Effector memory CD8-positive, alpha-beta T cell (primary cell): ENCODE results near the gene NLRX1.
"Not testable (repeated sequence)": the region's sequence is repeated elsewhere in the genome, so short reads cannot be mapped to it uniquely, and the experiment has no call there.

Source experiments
- ATAC-seq: fragments of 150-1000 bp; cut with Tn5 transposase; replicated peaks from 2 replicates; pipeline ENCODE4 v1.10.0; 2021; ENCODE audit warnings: mild to moderate bottlenecking, moderate library complexity
- DNase-seq, 3 experiments: peaks; one replicate each; pipeline ENCODE4 v3.0.0; 2021
- H3K27ac Mint-ChIP-seq, 2 donors: one replicate each; pipeline ENCODE4 v1.8.0; 2022; ENCODE audit warnings: mild to moderate bottlenecking in 2 of 2, mixed read lengths in 2 of 2, moderate library complexity in 2 of 2
- H3K27me3 Mint-ChIP-seq, 2 donors: one replicate each; pipeline ENCODE4 v1.8.0; 2022; ENCODE audit warnings: mixed read lengths in 2 of 2
- H3K36me3 Mint-ChIP-seq: one replicate; pipeline ENCODE4 v1.8.0; 2022; ENCODE audit warnings: mild to moderate bottlenecking, moderate library complexity, mixed read lengths; ENCODE audit not compliant: insufficient read depth
- H3K4me1 Mint-ChIP-seq, 2 donors: one replicate each; pipeline ENCODE4 v1.8.0; 2022; ENCODE audit warnings: low read depth in 2 of 2, mixed read lengths in 2 of 2
- H3K4me3 Mint-ChIP-seq, 2 donors: one replicate each; pipeline ENCODE4 v1.8.0; 2022; ENCODE audit warnings: mild to moderate bottlenecking in 2 of 2, mixed read lengths in 2 of 2, moderate library complexity in 2 of 2
- H3K9me3 Mint-ChIP-seq, 2 donors: one replicate each; pipeline ENCODE4 v1.8.0; 2022; ENCODE audit warnings: mixed read lengths in 2 of 2

NLRX1 gene

DNA sequence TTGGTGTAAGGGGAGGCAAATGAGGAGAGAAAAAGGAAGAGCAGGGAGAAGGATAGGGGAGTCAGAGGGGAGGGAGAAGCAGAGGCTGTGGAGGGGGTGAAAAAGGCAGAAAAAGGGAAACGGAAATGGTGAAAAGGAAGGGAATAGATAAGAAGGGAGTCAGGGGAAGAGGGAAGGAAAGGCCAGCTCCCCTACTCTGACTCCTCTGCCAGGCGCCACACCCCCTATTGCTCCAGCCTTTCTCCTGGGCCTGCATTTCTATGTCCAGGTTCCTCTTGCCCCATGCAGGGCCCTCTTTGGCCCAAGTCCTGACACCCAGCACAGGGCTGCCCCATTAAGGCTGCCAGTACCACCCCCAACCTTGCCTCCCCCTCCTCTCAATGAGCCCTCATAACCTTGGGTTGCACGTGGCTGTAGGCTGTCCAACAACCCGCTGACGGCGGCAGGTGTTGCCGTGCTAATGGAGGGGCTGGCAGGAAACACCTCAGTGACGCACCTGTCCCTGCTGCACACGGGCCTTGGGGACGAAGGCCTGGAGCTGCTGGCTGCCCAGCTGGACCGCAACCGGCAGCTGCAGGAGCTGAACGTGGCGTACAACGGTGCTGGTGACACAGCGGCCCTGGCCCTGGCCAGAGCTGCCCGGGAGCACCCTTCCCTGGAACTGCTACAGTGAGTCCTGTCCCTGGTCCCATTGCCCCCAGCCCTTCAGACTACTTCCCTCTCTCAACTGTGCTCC, 13.3 kb downstream of the NLRX1 start:
- no peak for ATAC-seq
- no peak overlapping the region for H3K4me3 Mint-ChIP-seq
- peaks cover 11 to 18% of the 10 kb centered on the region in 2 donors for H3K27me3 Mint-ChIP-seq
- no peaks in the 10 kb centered on the region for H3K4me1 Mint-ChIP-seq
- DNase-seq: no peak
- no peak overlapping the region for H3K27ac Mint-ChIP-seq
- peaks cover 20% of the 10 kb centered on the region for H3K36me3 Mint-ChIP-seq
- no peaks in the 10 kb centered on the region for H3K9me3 Mint-ChIP-seq

GRCh38 chr11:119184399-119184798, 15.9 kb downstream of the NLRX1 start:
- H3K9me3 Mint-ChIP-seq, H3K4me1 Mint-ChIP-seq, H3K4me3 Mint-ChIP-seq, H3K27ac Mint-ChIP-seq, DNase-seq, H3K36me3 Mint-ChIP-seq, ATAC-seq: not testable (repeated sequence)
- H3K27me3 Mint-ChIP-seq: peaks cover 16 to 38% of the 10 kb centered on the region in 2 donors

DNA sequence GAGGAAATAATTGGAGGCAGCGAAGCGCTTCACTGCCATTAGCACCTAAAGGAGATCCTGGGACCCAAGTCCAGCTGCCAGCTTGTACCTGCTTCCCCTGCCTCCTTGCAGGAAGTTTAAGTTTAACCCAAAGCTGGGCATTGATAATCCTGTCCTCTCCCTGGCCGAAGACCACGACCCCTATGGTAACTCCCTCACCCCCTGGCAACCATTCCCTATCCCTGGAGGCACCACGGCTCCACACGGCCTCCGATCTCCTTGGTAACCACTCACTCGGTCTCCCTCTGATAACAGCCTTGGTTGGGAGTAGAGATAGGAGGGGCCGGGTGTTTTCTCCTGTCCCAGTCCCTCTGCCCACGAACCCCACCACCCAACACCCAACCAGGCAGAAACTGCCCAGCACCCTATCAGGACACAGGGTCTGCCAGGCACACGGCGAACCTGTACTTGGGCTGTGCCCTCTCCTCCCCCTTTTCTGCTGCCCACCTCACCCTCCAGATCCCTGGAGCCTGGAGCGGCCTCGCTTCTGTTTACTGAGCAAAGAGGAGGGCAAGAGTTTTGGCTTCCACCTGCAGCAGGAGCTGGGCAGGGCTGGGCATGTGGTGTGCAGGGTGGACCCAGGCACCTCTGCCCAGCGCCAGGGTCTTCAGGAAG, 17.6 kb downstream of the NLRX1 start:
- Mint-ChIP-seq H3K9me3 (no peaks in the 10 kb centered on the region), H3K27me3 (peaks cover 16 to 40% of the 10 kb centered on the region in 2 donors), H3K4me3 (no peak overlapping the region), H3K27ac (no peak overlapping the region), H3K36me3 (peaks cover 3% of the 10 kb centered on the region), H3K4me1 (no peaks in the 10 kb centered on the region)
- ATAC-seq: no peak
- no peak for DNase-seq

DNA sequence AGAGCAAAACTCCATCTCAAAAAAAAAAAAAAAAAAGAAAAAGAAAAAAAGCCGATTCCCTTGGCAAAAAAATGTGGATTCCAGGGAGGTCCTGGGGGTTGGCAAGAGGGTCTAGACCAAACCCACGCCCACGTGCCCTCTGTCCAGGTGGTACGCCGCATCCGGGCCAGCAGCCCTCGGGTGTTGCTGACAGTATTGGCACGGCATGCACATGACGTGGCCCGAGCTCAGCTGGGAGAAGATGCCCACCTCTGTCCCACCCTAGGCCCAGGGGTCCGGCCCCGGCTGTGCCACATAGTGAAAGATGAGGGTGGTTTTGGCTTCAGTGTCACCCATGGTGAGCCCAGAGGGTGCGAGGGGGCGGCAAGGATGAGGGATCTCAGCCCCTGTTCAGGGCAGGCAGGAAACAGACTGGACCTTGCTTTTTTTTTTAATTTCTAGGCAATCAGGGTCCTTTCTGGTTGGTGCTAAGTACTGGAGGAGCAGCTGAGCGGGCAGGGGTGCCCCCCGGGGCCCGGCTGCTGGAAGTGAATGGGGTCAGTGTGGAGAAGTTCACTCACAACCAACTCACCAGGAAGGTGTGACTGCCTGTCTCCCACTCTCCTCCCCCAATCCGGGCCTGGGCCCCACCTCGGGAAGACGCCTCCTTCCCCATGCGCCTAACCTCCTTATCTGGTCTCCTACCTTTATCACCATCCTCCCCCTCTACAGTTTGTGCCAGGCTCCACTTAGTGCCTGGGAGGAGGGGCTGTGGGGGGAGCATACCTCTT, 18.8 kb downstream of the NLRX1 start:
- H3K4me3 Mint-ChIP-seq: no peak overlapping the region
- ATAC-seq (no peak), DNase-seq (no peak)
- no peaks in the 10 kb centered on the region for H3K4me1 Mint-ChIP-seq
- H3K9me3 Mint-ChIP-seq: no peaks in the 10 kb centered on the region
- peaks cover 3% of the 10 kb centered on the region for H3K36me3 Mint-ChIP-seq
- H3K27ac Mint-ChIP-seq: peak overlapping the region in 1 of 2 donors; percentile 62
- peaks cover 16 to 40% of the 10 kb centered on the region in 2 donors for H3K27me3 Mint-ChIP-seq

DNA sequence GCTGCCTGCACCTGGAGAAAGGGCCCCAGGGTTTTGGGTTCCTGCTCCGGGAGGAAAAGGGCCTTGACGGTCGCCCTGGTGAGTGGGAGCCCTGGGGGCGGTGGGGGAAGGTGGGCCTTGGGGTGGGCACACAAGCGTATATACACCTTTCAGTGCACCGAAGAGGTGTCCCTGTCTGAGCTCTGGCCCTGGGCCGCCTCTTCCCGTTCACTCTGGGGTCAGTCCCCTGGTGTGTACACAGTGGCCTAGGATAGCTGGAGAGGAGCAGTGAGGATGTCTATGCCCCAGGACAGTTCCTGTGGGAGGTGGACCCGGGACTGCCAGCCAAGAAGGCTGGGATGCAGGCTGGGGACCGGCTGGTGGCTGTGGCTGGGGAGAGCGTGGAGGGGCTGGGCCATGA, 19.5 kb downstream of the NLRX1 start:
- Mint-ChIP-seq H3K27me3 (peaks cover 16 to 40% of the 10 kb centered on the region in 2 donors), H3K36me3 (peaks cover 3% of the 10 kb centered on the region), H3K9me3 (no peaks in the 10 kb centered on the region), H3K4me1 (no peaks in the 10 kb centered on the region), H3K4me3 (no peak overlapping the region), H3K27ac (no peak overlapping the region)
- no peak for ATAC-seq
- no peak for DNase-seq

GRCh38 chr11:119188887-119189286, 20.4 kb downstream of the NLRX1 start:
- no peak for ATAC-seq
- peak overlapping the region in 1 of 2 donors; percentile 15 for H3K27ac Mint-ChIP-seq
- H3K36me3 Mint-ChIP-seq: peaks cover 3% of the 10 kb centered on the region
- no peak overlapping the region for H3K4me3 Mint-ChIP-seq
- no peaks in the 10 kb centered on the region for H3K9me3 Mint-ChIP-seq
- DNase-seq: no peak
- H3K4me1 Mint-ChIP-seq: no peaks in the 10 kb centered on the region
- peaks cover 24 to 40% of the 10 kb centered on the region in 2 donors for H3K27me3 Mint-ChIP-seq

GRCh38 chr11:119189393-119189792, 20.9 kb downstream of the NLRX1 start:
- H3K27me3 Mint-ChIP-seq: peaks cover 25 to 40% of the 10 kb centered on the region in 2 donors
- no peaks in the 10 kb centered on the region for H3K4me1 Mint-ChIP-seq
- no peak overlapping the region for H3K4me3 Mint-ChIP-seq
- H3K9me3 Mint-ChIP-seq: no peaks in the 10 kb centered on the region
- no peak for DNase-seq
- no peak for ATAC-seq
- peaks cover 3% of the 10 kb centered on the region for H3K36me3 Mint-ChIP-seq
- peak overlapping the region in 1 of 2 donors; percentile 15 for H3K27ac Mint-ChIP-seq

- Mint-ChIP-seq H3K4me1 (no peaks in the 10 kb centered on the region), H3K36me3 (peaks cover under 1% of the 10 kb centered on the region), H3K27ac (no peak overlapping the region), H3K4me3 (no peak overlapping the region), H3K27me3 (peaks cover 25 to 45% of the 10 kb centered on the region in 2 donors), H3K9me3 (no peaks in the 10 kb centered on the region)
- no peak for ATAC-seq
- no peak for DNase-seq
These were observed 22.0 kb downstream of the NLRX1 start for GRCh38 chr11:119190531-119190930.

DNA sequence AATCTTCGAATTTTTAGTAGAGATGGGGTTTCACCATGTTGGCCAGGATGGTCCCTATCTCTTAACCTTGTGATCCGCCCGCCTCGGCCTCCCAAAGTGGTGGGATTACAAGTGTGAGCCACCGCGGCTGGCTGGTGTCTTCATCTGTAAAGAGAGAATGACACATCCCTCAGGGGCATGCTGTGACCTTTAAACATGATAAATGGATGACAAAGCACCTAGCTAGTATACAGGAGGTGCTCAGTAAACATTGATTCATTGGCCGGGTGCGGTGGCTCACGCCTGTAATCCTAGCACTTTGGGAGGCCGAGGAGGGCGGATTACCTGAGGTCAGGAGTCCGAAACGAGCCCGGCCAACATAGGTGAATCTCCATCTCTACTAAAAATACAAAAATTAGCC, 22.7 kb downstream of the NLRX1 start:
- peaks cover 20 to 37% of the 10 kb centered on the region in 2 donors for H3K27me3 Mint-ChIP-seq
- not testable (repeated sequence) for DNase-seq, H3K4me3 Mint-ChIP-seq, ATAC-seq, H3K36me3 Mint-ChIP-seq, H3K4me1 Mint-ChIP-seq, H3K27ac Mint-ChIP-seq, H3K9me3 Mint-ChIP-seq

DNA sequence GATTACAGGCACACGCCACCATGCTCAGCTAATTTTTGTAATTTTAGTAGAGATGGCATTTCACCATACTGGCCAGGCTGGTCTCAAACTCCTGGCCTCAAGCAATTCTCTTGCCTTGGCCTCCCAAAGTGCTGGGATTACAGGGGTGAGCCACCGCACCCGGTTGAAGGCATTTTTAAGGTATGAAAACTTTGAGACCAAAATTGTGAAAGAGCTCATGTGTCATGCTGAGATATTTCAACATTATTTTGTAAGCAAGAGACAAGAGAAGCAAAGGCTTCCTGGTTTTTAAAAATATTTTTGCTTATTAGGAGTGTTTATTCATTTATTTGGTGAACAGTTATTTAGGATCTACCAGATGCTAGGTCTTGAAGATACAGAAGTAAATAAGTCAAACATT, 23.6 kb downstream of the NLRX1 start:
- peaks cover 15 to 29% of the 10 kb centered on the region in 2 donors for H3K27me3 Mint-ChIP-seq

GRCh38 chr11:119193001-119193400, 24.5 kb downstream of the NLRX1 start:
- H3K27ac Mint-ChIP-seq: no peak overlapping the region
- peaks cover 15 to 22% of the 10 kb centered on the region in 2 donors for H3K27me3 Mint-ChIP-seq
- H3K4me1 Mint-ChIP-seq: peaks cover 2 to 5% of the 10 kb centered on the region in 2 donors
- no peaks in the 10 kb centered on the region for H3K36me3 Mint-ChIP-seq
- DNase-seq: no peak
- no peaks in the 10 kb centered on the region for H3K9me3 Mint-ChIP-seq
- H3K4me3 Mint-ChIP-seq: no peak overlapping the region
- no peak for ATAC-seq

More for the DNA sequence above, 23.6 kb downstream of the NLRX1 start:
- Mint-ChIP-seq H3K9me3 (no peaks in the 10 kb centered on the region), H3K4me3 (no peak overlapping the region), H3K36me3 (no peaks in the 10 kb centered on the region), H3K4me1 (peaks cover 2 to 5% of the 10 kb centered on the region in 2 donors), H3K27ac (no peak overlapping the region)
- DNase-seq: no peak
- ATAC-seq: no peak

- no peaks in the 10 kb centered on the region for H3K36me3 Mint-ChIP-seq
- no peak overlapping the region for H3K4me3 Mint-ChIP-seq
- no peak overlapping the region for H3K27ac Mint-ChIP-seq
- DNase-seq (no peak), ATAC-seq (no peak)
- no peaks in the 10 kb centered on the region for H3K9me3 Mint-ChIP-seq
- H3K4me1 Mint-ChIP-seq: peaks cover 2 to 5% of the 10 kb centered on the region in 2 donors
- peaks cover 15 to 20% of the 10 kb centered on the region in 2 donors for H3K27me3 Mint-ChIP-seq
These were observed 25.1 kb downstream of the NLRX1 start for GRCh38 chr11:119193626-119194025.

- Mint-ChIP-seq H3K4me3 (no peak overlapping the region), H3K9me3 (no peaks in the 10 kb centered on the region), H3K27me3 (peaks cover 9 to 10% of the 10 kb centered on the region in 2 donors), H3K27ac (no peak overlapping the region), H3K4me1 (peaks cover 2 to 5% of the 10 kb centered on the region in 2 donors), H3K36me3 (no peaks in the 10 kb centered on the region)
- no peak for DNase-seq
- no peak for ATAC-seq
These were observed 26.4 kb downstream of the NLRX1 start for GRCh38 chr11:119194811-119195440.
